Colonic mucosa (tissue), 4 donors: ENCODE results near the gene KIF24. TPM values are rescaled to one million over a fixed set of nuclear protein-coding genes. Genes with fewer than 3 reads are reported as not detected.
"Not testable (repeated sequence)": the region's sequence is repeated elsewhere in the genome, so short reads cannot be mapped to it uniquely, and the experiment has no call there.

ENCODE experiments used
- DNase-seq: peaks from one replicate; pipeline ENCODE4 v3.0.0-alpha.2; 2020
- H3K27ac ChIP-seq: fragments of 200-600 bp; one replicate; pipeline ENCODE4 v1.8.0; 2021
- H3K27me3 ChIP-seq: fragments of 200-600 bp; one replicate; pipeline ENCODE4 v1.8.0; 2021
- H3K36me3 ChIP-seq: fragments of 200-600 bp; one replicate; pipeline ENCODE4 v1.8.0; 2021
- H3K4me1 ChIP-seq: fragments of 200-600 bp; one replicate; pipeline ENCODE4 v1.8.0; 2021; ENCODE audit warnings: mild to moderate bottlenecking
- H3K4me3 ChIP-seq: fragments of 200-600 bp; one replicate; pipeline ENCODE4 v1.8.0; 2021
- H3K9ac ChIP-seq, 2 donors: one replicate each; pipeline ENCODE4 v1.7.0; 2013; ENCODE audit warnings: control low read depth in 2 of 2, low read depth in 2 of 2, low read length in 2 of 2
- H3K9me3 ChIP-seq: fragments of 200-600 bp; one replicate; pipeline ENCODE4 v1.8.0; 2021
- intact Hi-C: fragments of 100-400 bp; cut with DNase I; formaldehyde crosslinking; loops from one replicate; pipeline ENCODE4 v1.14.1; 2022
- total RNA-seq, 2 donors: library from RNA; stranded (reverse); fragmentation: NEBNext Ultra II Directional in 1 of 2; extraction: Animal tissue kit (Norgen Biotek cat#: 25700) in 1 of 2; gene quantifications; one replicate each; pipeline ENCODE4 v1.2.1, GENCODE V29; 2021
- TF ChIP-seq, protein P1 (sequence below): fragments of 200-600 bp; IDR thresholded peaks from one replicate; pipeline ENCODE4 v1.8.0; 2022; ENCODE audit warnings: antibody characterized with exemption, mild to moderate bottlenecking
- donor health status: healthy.
- donor health status: DM: no; HTN: no; CAD: no.
- donor health status: DM: no; HTN: no; CAD: no.

KIF24 gene
- total RNA-seq, 2 donors from 2014 or later, result 2.2 to 7.3 TPM

DNA sequence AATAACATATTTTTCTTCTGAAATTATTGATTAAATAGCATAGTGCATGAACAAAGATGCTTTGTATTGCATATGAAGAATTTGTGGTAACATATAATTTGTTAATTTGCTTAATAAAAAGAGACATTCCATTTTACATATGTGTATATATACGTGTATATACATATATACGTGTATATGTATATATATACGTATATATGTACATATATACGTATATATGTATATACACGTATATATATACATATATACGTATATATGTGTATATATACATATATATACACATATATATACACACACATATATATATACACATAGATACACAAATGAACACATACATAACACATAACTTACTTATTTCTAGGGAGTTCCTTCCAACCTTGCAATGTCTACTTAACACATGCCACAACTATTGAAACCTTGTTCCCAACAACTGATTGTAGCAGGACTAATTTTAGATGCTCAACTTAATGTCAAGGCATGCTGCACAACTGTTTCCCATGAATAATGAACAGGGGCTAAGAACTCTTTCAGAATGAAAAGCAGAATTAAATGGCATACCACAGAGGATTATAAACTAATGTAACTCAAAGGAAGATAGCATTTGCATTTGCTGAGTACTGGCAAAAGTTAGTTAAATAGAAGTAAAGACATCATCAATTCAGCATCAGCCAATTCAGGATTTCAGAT lies 17.4 kb downstream of the KIF24 start:
- H3K4me3 ChIP-seq, result no peak overlapping the region
- H3K9ac ChIP-seq, result no peak overlapping the region
- TF ChIP-seq, protein P1, sequence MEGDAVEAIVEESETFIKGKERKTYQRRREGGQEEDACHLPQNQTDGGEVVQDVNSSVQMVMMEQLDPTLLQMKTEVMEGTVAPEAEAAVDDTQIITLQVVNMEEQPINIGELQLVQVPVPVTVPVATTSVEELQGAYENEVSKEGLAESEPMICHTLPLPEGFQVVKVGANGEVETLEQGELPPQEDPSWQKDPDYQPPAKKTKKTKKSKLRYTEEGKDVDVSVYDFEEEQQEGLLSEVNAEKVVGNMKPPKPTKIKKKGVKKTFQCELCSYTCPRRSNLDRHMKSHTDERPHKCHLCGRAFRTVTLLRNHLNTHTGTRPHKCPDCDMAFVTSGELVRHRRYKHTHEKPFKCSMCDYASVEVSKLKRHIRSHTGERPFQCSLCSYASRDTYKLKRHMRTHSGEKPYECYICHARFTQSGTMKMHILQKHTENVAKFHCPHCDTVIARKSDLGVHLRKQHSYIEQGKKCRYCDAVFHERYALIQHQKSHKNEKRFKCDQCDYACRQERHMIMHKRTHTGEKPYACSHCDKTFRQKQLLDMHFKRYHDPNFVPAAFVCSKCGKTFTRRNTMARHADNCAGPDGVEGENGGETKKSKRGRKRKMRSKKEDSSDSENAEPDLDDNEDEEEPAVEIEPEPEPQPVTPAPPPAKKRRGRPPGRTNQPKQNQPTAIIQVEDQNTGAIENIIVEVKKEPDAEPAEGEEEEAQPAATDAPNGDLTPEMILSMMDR, result no peak
- H3K27me3 ChIP-seq, result no peaks in the 10 kb centered on the region
- no peak overlapping the region for H3K27ac ChIP-seq
- intact Hi-C loops, result no loop called here
- no peak for DNase-seq
- H3K36me3 ChIP-seq, result no peaks in the 10 kb centered on the region
- H3K9me3 ChIP-seq, result no peaks in the 10 kb centered on the region
- no peaks in the 10 kb centered on the region for H3K4me1 ChIP-seq

GRCh38 chr9:34310215-34310614 lies 18.9 kb downstream of the KIF24 start:
- intact Hi-C loops, result no loop called here
- no peaks in the 10 kb centered on the region for H3K36me3 ChIP-seq
- no peak for DNase-seq
- TF ChIP-seq, protein P1, result no peak
- no peak overlapping the region for H3K9ac ChIP-seq
- H3K27me3 ChIP-seq, result no peaks in the 10 kb centered on the region
- no peaks in the 10 kb centered on the region for H3K9me3 ChIP-seq
- H3K27ac ChIP-seq, result no peak overlapping the region
- H3K4me3 ChIP-seq, result no peak overlapping the region
- no peaks in the 10 kb centered on the region for H3K4me1 ChIP-seq

DNA sequence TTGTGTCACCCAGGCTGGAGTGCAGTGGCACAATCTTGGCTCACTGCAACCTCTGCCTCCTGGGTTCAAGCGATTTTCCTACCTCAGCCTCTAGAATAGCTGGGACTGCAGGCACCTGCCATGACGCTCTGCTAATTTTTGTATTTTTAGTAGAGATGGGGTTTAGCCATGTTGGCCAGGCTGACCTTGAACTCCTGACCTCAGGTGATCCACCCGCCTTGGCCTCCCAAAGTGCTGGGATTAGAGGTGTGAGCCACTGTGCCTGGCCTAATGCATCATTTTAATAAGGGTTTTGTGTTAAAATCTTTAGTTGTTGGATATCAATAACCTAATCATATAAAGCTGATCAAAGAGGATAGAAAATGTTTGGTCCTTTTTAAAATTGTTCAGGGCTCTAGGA lies 20.8 kb downstream of the KIF24 start:
- H3K36me3 ChIP-seq, H3K9me3 ChIP-seq, H3K27me3 ChIP-seq, H3K27ac ChIP-seq, H3K9ac ChIP-seq, intact Hi-C loops, DNase-seq, H3K4me3 ChIP-seq, H3K4me1 ChIP-seq: not testable (repeated sequence)

GRCh38 chr9:34301064-34301463 lies 28.0 kb downstream of the KIF24 start:
- intact Hi-C loops, H3K4me3 ChIP-seq, H3K36me3 ChIP-seq, DNase-seq, H3K27ac ChIP-seq, H3K4me1 ChIP-seq, H3K9ac ChIP-seq, H3K27me3 ChIP-seq, H3K9me3 ChIP-seq: not testable (repeated sequence)

DNA sequence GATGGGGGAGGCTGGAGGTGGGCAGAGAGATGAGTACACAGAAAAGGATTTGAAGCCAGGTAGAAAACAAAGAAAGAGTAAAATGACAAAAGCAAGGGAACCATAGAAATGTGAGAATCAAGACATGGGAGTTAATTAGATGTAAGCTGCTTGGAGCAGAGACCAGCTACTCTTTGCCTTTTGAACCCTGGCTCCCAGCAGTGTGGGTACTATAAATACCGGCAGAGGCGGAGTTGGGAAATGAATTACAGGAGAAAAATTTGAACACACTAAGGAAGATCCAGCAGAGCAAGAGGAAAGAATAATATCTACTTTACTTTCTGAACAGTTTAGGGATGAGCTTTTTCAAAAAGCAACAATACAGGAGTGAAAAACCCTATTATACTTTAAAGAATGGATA lies 36.5 kb downstream of the KIF24 start:
- DNase-seq, result no peak
- H3K9me3 ChIP-seq, result no peaks in the 10 kb centered on the region
- intact Hi-C loops, result no loop called here
- H3K9ac ChIP-seq, result no peak overlapping the region
- TF ChIP-seq, protein P1, result no peak
- H3K4me3 ChIP-seq, result no peak overlapping the region
- H3K27me3 ChIP-seq, result no peaks in the 10 kb centered on the region
- H3K4me1 ChIP-seq, result no peaks in the 10 kb centered on the region
- H3K27ac ChIP-seq, result no peak overlapping the region
- H3K36me3 ChIP-seq, result no peaks in the 10 kb centered on the region

- no peak overlapping the region for H3K27ac ChIP-seq
- H3K9ac ChIP-seq, result no peak overlapping the region
- TF ChIP-seq, protein P1, result no peak
- no peaks in the 10 kb centered on the region for H3K4me1 ChIP-seq
- H3K36me3 ChIP-seq, result no peaks in the 10 kb centered on the region
- no peaks in the 10 kb centered on the region for H3K9me3 ChIP-seq
- intact Hi-C loops, result no loop called here
- H3K4me3 ChIP-seq, result no peak overlapping the region
- DNase-seq, result no peak
- H3K27me3 ChIP-seq, result no peaks in the 10 kb centered on the region
Observed at GRCh38 chr9:34291423-34291822, 37.6 kb downstream of the KIF24 start.
